ENCODE results near the gene BUB1B.

The BUB1B gene

DNA sequence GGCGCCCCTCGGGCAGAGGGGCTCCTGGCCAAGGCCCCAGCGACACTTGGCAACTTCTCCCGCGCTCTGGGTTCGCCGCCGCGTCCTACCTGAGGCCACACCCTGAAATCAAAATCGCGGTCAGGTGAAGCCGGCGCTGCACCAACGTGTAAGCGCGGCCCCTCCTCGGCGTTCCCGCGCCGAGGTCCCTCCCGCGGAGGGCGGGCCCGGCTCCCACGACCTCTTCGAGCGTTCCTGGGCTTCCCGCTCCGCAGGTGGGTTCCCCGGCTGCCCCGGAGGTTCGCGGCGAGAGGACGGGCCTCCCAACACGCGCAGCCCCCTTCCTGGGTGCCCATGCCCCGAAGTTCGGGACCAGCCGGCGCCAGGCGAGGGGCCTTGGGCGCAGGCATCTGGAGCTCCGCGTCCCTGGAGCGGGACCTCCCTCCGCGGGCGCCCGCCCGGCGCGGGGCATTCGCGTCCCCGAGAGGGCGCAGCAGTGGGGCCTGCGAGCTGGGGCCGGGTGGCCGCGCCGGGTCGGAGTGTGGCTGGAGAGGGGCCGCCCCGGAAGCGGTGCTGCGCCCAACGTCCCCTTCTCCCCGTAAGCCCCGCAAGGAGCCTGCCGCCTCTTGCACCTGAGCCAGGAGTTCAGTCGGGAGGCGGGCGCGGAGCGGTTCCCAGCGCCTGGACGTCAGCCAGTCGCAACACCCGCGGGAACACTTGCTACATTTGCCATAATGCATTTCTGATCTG is 91.7 kb downstream of the BUB1B start:
- DNase-seq (ENCODE audit: low read depth in 2 of 2): peak in 1 of 2 donors; percentile 6

- no peak for DNase-seq (ENCODE audit: low read depth in 2 of 2)
Observed at GRCh38 chr15:40253167-40253790, 92.4 kb downstream of the BUB1B start.

GRCh38 chr15:40254452-40254851 is 93.6 kb downstream of the BUB1B start:
- no peak for DNase-seq (ENCODE audit: low read depth in 2 of 2)

- DNase-seq (ENCODE audit: low read depth in 2 of 2): no peak
Observed at GRCh38 chr15:40255033-40255432, 94.2 kb downstream of the BUB1B start.

GRCh38 chr15:40256638-40257235 is 95.9 kb downstream of the BUB1B start:
- DNase-seq (ENCODE audit: low read depth in 2 of 2): no peak

GRCh38 chr15:40257656-40258450 is 97.0 kb downstream of the BUB1B start:
- DNase-seq (ENCODE audit: low read depth in 2 of 2): no peak

DNA sequence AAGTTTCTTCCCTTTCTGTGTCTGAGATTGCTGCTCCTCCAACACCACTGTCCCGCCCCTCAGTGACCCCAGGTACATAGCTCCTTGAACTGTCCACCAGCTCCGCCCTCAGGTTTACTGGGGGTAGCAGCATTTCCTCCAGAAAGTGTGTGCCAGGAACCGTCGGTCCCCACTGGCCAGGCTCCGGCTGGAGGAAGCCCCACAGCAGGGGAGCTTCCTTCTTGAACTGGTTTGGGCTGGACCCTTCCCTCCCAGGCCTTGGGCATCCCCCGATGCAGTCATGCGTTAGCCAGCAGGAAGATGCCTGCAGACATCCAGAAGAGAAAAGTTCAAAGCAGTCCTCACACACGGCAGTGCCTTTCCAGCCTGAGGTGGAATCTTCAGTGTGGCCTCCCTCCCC is 97.7 kb downstream of the BUB1B start:
- DNase-seq (ENCODE audit: low read depth in 2 of 2): no peak

DNA sequence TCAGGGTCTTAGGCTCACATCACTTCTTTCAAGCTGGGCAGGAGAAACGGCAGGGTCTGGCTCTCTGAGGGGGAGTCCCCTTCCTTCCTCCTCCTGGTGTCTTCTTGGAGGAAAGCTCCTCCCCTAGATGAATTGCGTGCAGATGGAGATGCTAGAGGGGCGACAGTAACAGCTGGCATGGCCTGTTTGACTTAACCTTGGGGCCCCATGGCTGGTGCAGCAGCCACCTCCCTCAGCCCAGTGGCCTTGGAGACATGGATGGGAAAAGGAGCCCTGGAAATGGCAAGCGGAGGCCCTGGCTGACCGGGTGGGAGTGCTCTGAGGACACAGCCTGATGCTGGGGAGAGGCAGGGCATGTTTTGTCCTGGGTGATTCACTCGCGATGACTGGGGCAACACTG is 98.2 kb downstream of the BUB1B start:
- DNase-seq (ENCODE audit: low read depth in 2 of 2): no peak

- DNase-seq (ENCODE audit: low read depth in 2 of 2): no peak
Observed at GRCh38 chr15:40263024-40263754, 102.3 kb downstream of the BUB1B start.

DNA sequence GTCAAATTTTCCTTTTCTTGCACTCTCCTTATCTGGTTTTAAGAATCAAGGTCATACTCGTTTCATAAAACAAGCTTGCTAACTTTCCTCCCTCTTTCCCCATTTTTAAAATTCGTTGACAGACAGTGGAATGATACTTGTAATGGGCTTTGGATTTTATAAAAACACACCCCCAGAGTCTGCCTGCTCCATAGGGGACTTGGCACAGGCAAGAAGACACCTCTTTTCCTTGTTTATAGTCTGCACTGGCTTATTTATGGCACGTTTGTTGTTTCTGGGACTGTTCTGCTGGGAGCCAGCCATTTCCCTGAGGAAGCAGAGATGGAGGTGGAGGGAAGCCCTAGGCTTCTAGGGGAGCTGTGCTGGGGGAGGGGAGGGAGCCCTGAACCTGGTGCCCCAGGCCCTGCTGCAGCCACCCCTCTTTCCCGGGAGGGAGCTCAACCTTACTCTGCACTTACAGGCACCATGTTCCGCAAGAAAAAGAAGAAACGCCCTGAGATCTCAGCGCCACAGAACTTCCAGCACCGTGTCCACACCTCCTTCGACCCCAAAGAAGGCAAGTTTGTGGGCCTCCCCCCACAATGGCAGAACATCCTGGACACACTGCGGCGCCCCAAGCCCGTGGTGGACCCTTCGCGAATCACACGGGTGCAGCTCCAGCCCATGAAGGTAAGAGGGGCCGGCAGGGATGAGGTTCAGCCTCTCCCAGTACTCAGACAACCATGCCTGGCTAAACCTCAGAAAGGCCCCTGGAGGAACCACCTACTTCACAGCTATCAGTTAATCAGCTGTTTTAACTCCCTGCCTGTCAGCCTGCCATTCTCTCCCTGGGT is 103.7 kb downstream of the BUB1B start:
- no peak for DNase-seq (ENCODE audit: low read depth in 2 of 2)

DNA sequence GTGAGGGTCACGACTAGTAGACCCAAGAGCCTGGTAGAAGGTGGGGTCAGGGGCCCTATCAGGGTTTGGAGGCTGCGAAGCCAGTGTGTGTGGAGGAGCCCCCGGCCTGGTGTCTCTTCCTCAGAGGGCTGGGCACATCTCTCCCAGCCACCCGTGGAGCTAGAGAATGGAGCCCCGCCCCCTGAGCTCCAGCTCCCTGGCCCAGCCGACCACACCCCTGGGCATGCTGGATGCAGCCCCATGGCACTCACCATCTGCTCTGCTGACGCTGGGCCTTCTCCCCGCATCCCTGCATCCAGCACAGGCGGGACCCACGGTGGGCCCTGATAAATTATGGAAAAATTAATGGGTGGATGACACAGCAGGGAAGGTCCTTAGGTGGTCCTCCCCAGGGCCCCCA is 104.5 kb downstream of the BUB1B start:
- no peak for DNase-seq (ENCODE audit: low read depth in 2 of 2)

GRCh38 chr15:40265875-40266274 is 105.0 kb downstream of the BUB1B start:
- no peak for DNase-seq (ENCODE audit: low read depth in 2 of 2)

- DNase-seq (ENCODE audit: low read depth in 2 of 2): no peak
Observed at GRCh38 chr15:40266828-40267304, 106.0 kb downstream of the BUB1B start.

DNA sequence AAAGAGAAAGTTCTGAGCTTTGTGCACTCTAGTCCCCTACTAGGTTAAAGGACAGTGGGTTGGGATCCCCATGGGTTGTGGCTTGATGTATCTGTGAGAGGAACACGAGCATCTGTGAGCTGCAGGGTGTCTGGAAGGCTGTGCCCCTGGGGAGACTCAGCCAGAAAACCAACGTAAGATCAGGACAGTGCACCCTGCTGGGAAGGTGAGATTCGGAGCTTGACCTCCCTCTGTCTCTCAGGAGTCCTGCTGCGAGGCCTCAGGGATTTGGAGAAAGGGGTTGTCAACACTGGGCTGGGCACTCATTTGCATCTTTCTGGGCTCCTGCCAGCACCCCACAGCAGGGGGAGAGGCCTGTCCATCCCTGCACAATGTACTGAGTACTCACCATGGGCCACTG is 106.8 kb downstream of the BUB1B start:
- no peak for DNase-seq (ENCODE audit: low read depth in 2 of 2)

- no peak for DNase-seq (ENCODE audit: low read depth in 2 of 2)
Observed at GRCh38 chr15:40269604-40270003, 108.7 kb downstream of the BUB1B start.

- no peak for DNase-seq (ENCODE audit: low read depth in 2 of 2)
Observed at GRCh38 chr15:40270246-40270995, 109.6 kb downstream of the BUB1B start.

Measured in stimulated activated CD4-positive, alpha-beta T cell treated with anti-CD3 and anti-CD28 coated beads, Interleukin-1b, Interleukin-23, amount 100 ng/mL, for 4 hours (primary cell).